ENCODE measurements around the gene CEP295NL. TPM values are rescaled to one million over a fixed set of nuclear protein-coding genes. Genes with fewer than 3 reads are reported as not detected.

CEP295NL gene
- total RNA-seq, 1 experiment from 2014 or later, result 1.8 TPM

DNA sequence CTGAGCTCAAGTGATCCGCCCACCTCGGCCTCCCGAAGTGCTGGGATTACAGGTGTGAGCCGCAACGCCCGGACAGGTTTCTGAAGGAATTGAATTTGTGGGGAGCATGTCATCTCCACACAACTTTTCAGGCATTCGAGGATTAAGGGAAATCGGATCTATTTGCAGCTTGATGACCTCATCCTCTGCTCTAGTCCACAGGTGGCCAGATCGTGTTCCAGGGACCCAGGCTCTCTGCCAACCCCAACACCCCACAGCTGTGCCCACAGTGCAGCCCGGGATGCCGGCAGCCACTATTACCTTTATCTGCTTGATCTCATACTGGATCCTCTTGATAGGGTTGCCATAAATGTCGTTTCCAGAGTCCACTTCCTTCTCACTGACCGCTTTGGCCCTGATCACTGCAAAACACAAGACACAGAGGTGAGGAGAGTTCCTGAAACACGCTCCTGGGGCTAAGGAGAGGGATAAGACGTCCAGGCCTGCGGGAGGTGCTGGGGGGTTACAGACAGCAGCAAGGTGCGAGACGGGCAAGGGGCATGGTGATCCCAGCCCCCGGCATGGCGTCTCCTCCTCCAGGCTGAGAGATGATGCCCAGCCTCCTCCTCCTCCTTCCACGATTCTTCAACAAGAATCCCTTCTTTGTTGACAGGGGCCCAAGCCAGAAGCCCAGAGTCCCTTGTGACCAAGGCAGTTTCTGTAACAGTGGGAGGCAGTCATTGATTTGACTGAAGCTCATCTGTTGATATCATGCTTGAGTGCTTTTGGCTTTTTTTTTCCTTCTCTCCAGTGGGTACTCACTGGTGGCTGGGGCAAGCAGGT lies 29.3 kb downstream of the CEP295NL start:
- ChIA-PET CTCF (interaction anchor here (0.6 kb wide), 1 partner anchor 163 kb away, joined by 5 read pairs; no protein-coding TSS in a partner anchor), POLR2A (ENCODE audit: unreplicated experiment) (interaction anchor here (1.2 kb wide), 1 partner anchor 123 kb away, joined by 7 read pairs; no protein-coding TSS in a partner anchor)
- Histone ChIP-seq H3K36me3 (ENCODE audit: low read depth, low read length) (peaks cover 7% of the 10 kb centered on the region), H3K4me3 (ENCODE audit: low read length) (no peak overlapping the region), H3K79me2 (ENCODE audit: low read length) (peaks cover 5% of the 10 kb centered on the region; the same call in 1 of the 2 replicates), H2AFZ (ENCODE audit: low read length) (no peak overlapping the region), H3K4me2 (ENCODE audit: low read length) (0 out of 2 replicates have a peak overlapping the region, but pooled peaks have one; percentile 7), H3K9ac (ENCODE audit: low read length) (no peak overlapping the region), H3K27ac (ENCODE audit: low read length) (peak overlapping the region; percentile 21; the same call in 1 of the 2 replicates), H4K20me1 (ENCODE audit: low read length) (no peaks in the 10 kb centered on the region), H3K9me3 (ENCODE audit: low read length) (no peaks in the 10 kb centered on the region), H3F3A (ENCODE audit: low read length, unreplicated experiment) (no peaks in the 10 kb centered on the region), H3K27me3 (ENCODE audit: low read length) (no peaks in the 10 kb centered on the region), H3K4me1 (ENCODE audit: insufficient read depth, low read length) (peaks cover 23% of the 10 kb centered on the region), H3K9me2 (replicated peaks; ENCODE audit: low read length) (no peaks in the 10 kb centered on the region)
- DNase-seq, result peak; percentile 82
- intact Hi-C loops (cut with micrococcal nuclease), result no loop called here
- BruUV-seq (replicated peaks), result no TSS peak
- no peak for TF ChIP-seq EZH2 (IDR thresholded peaks at IDR 0.05; ENCODE audit: low read length, unreplicated experiment)
- TF ChIP-seq EZH2phosphoT487 (IDR thresholded peaks at IDR 0.05; ENCODE audit: borderline replicate concordance, low read length), result no peak
- TF ChIP-seq, protein P1, sequence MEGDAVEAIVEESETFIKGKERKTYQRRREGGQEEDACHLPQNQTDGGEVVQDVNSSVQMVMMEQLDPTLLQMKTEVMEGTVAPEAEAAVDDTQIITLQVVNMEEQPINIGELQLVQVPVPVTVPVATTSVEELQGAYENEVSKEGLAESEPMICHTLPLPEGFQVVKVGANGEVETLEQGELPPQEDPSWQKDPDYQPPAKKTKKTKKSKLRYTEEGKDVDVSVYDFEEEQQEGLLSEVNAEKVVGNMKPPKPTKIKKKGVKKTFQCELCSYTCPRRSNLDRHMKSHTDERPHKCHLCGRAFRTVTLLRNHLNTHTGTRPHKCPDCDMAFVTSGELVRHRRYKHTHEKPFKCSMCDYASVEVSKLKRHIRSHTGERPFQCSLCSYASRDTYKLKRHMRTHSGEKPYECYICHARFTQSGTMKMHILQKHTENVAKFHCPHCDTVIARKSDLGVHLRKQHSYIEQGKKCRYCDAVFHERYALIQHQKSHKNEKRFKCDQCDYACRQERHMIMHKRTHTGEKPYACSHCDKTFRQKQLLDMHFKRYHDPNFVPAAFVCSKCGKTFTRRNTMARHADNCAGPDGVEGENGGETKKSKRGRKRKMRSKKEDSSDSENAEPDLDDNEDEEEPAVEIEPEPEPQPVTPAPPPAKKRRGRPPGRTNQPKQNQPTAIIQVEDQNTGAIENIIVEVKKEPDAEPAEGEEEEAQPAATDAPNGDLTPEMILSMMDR (conservative IDR thresholded peaks at IDR 0.05; ENCODE audit: low read depth, low read length), result no peak
- peak; percentile 82 for ATAC-seq

DNA sequence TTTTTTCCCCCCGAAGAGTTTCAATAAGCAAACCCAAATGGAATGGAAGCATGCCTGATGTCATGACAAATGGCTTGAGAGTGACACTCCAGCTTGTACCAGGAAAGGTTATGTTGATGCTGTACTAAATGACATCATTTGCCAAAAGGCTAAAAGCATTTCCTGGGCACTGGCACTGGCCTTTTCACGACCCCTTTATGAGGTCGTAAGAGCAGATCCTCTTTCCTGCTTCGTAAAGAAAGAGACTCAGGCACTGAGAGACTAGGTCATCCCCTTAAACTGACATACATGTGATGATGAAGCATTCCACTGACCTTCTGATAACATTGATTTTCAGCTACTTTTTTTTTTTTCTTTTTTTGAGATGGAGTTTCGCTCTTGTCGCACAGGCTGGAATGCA lies 30.5 kb downstream of the CEP295NL start:
- Histone ChIP-seq H3K27ac (ENCODE audit: low read length) (no peak overlapping the region), H3K36me3 (ENCODE audit: low read depth, low read length) (peaks cover 11% of the 10 kb centered on the region), H3F3A (ENCODE audit: low read length, unreplicated experiment) (no peaks in the 10 kb centered on the region), H3K27me3 (ENCODE audit: low read length) (no peaks in the 10 kb centered on the region), H3K4me2 (ENCODE audit: low read length) (no peak overlapping the region), H4K20me1 (ENCODE audit: low read length) (no peaks in the 10 kb centered on the region), H2AFZ (ENCODE audit: low read length) (no peak overlapping the region), H3K9me3 (ENCODE audit: low read length) (no peaks in the 10 kb centered on the region), H3K9me2 (replicated peaks; ENCODE audit: low read length) (no peaks in the 10 kb centered on the region), H3K4me1 (ENCODE audit: insufficient read depth, low read length) (peaks cover 23% of the 10 kb centered on the region), H3K79me2 (ENCODE audit: low read length) (peaks cover 5% of the 10 kb centered on the region; the same call in 1 of the 2 replicates), H3K9ac (ENCODE audit: low read length) (no peak overlapping the region), H3K4me3 (ENCODE audit: low read length) (no peak overlapping the region)
- ChIA-PET CTCF (no interaction called here), POLR2A (ENCODE audit: unreplicated experiment) (no interaction called here)
- DNase-seq (no peak), ATAC-seq (no peak)
- no TSS peak for BruUV-seq (replicated peaks)
- intact Hi-C loops (cut with micrococcal nuclease), result no loop called here
- TF ChIP-seq EZH2phosphoT487 (IDR thresholded peaks at IDR 0.05; ENCODE audit: borderline replicate concordance, low read length) (no peak), EZH2 (IDR thresholded peaks at IDR 0.05; ENCODE audit: low read length, unreplicated experiment) (no peak)
- TF ChIP-seq, protein P1 (conservative IDR thresholded peaks at IDR 0.05; ENCODE audit: low read depth, low read length), result no peak

DNA sequence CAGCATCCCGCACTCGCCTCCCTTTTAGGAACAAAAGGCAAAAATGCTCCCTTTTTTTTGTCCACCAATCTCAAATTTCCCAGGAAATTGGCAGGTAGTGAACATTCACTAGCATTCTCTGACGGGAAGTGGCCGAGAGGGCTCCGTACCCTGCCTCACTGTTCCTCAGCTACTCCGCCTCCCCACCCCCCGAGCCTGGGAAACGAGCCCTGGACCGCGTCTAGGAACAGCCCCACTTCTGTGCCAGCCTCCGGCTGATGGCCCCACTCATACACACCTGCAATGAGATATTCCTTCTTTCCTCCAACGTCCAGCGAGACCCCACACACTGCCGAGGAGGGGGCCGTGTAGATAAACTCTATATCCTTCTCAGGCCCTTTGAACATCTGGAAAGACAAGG lies 32.4 kb downstream of the CEP295NL start:
- no peaks in the 10 kb centered on the region for H4K20me1 ChIP-seq (ENCODE audit: low read length)
- TF ChIP-seq EZH2phosphoT487 (IDR thresholded peaks at IDR 0.05; ENCODE audit: borderline replicate concordance, low read length), result no peak
- TF ChIP-seq EZH2 (IDR thresholded peaks at IDR 0.05; ENCODE audit: low read length, unreplicated experiment), result no peak
- TF ChIP-seq, protein P1 (conservative IDR thresholded peaks at IDR 0.05; ENCODE audit: low read depth, low read length), result no peak
- H3K36me3 ChIP-seq (ENCODE audit: low read depth, low read length), result peaks cover 11% of the 10 kb centered on the region
- H3K4me3 ChIP-seq (ENCODE audit: low read length), result no peak overlapping the region
- no peak overlapping the region for H2AFZ ChIP-seq (ENCODE audit: low read length)
- CTCF ChIA-PET, result no interaction called here
- no peak overlapping the region for H3K4me2 ChIP-seq (ENCODE audit: low read length)
- H3K79me2 ChIP-seq (ENCODE audit: low read length), result no peaks in the 10 kb centered on the region
- H3F3A ChIP-seq (ENCODE audit: low read length, unreplicated experiment), result no peaks in the 10 kb centered on the region
- ATAC-seq, result no peak
- no peak overlapping the region for H3K9ac ChIP-seq (ENCODE audit: low read length)
- no peaks in the 10 kb centered on the region for H3K9me2 ChIP-seq (replicated peaks; ENCODE audit: low read length)
- no peak for DNase-seq
- H3K4me1 ChIP-seq (ENCODE audit: insufficient read depth, low read length), result peaks cover 23% of the 10 kb centered on the region
- no peak overlapping the region for H3K27ac ChIP-seq (ENCODE audit: low read length)
- BruUV-seq (replicated peaks), result no TSS peak
- no peaks in the 10 kb centered on the region for H3K9me3 ChIP-seq (ENCODE audit: low read length)
- POLR2A ChIA-PET (ENCODE audit: unreplicated experiment), result no interaction called here
- H3K27me3 ChIP-seq (ENCODE audit: low read length), result no peaks in the 10 kb centered on the region
- intact Hi-C loops (cut with micrococcal nuclease), result no loop called here
